ENCODE data around the gene OR2F1.
A peak's percentile ranks its signal among the peaks of the same experiment; 100 is the strongest.

The OR2F1 gene, protein sequence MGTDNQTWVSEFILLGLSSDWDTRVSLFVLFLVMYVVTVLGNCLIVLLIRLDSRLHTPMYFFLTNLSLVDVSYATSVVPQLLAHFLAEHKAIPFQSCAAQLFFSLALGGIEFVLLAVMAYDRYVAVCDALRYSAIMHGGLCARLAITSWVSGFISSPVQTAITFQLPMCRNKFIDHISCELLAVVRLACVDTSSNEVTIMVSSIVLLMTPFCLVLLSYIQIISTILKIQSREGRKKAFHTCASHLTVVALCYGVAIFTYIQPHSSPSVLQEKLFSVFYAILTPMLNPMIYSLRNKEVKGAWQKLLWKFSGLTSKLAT

DNA sequence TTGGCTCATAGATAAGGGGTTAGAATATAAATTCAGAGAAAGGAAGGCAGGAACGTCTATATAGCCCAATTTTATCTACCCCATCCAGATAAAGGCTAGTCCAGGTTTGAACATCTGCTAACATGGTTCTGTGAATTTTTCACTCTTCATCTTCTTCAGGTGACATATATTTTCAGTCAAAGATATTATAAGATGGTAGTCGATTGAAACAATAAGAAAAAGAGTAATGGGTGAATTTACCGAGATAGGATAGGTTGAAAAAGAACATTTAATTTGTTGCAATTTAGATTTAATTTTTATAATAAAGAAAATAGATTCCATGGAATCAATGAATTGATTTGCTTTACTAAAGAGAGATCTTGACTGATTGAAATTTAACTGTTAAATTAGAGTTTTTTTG lies at the start of gene OR2F1:
Gene OR2F1, plus strand, starts transcription at position 301 of the 400 bp plus-strand sequence. CDS start 5,127 bp downstream, outside the sequence.
- TF ChIP-seq ZFX (IDR thresholded peaks at IDR 0.05; ENCODE audit: borderline replicate concordance) = no peak
- TF ChIP-seq, protein P1, sequence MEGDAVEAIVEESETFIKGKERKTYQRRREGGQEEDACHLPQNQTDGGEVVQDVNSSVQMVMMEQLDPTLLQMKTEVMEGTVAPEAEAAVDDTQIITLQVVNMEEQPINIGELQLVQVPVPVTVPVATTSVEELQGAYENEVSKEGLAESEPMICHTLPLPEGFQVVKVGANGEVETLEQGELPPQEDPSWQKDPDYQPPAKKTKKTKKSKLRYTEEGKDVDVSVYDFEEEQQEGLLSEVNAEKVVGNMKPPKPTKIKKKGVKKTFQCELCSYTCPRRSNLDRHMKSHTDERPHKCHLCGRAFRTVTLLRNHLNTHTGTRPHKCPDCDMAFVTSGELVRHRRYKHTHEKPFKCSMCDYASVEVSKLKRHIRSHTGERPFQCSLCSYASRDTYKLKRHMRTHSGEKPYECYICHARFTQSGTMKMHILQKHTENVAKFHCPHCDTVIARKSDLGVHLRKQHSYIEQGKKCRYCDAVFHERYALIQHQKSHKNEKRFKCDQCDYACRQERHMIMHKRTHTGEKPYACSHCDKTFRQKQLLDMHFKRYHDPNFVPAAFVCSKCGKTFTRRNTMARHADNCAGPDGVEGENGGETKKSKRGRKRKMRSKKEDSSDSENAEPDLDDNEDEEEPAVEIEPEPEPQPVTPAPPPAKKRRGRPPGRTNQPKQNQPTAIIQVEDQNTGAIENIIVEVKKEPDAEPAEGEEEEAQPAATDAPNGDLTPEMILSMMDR (IDR thresholded peaks at IDR 0.05) = no peak
- no peak within 1 kb of the TSS for H3K27ac ChIP-seq

DNA sequence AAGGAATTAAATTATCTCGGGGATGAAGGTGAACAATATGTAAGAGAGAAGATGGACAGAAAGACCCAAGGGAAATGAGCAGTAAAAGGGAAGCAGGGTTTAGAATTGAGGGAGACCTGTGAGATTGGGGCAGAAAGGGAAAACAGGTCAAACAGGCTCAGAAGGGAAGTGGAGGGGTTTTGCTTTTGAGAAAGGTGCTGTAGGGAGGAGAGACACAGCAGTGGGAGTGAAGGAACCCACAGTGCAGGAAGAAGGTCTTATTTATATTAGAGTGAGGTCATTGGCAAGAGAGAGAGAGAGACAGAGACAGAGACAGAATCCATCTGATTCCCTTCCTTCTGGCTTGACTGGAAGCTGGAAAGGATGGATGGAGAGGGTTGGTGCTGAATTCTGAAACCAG lies 49.1 kb upstream of the OR2F1 start:
- no peak for TF ChIP-seq ZFX (IDR thresholded peaks at IDR 0.05; ENCODE audit: borderline replicate concordance)
- TF ChIP-seq, protein P1 (IDR thresholded peaks at IDR 0.05) = no peak
- H3K27ac ChIP-seq = peak overlapping the region; percentile 48; the same call in 1 of the 2 replicates

DNA sequence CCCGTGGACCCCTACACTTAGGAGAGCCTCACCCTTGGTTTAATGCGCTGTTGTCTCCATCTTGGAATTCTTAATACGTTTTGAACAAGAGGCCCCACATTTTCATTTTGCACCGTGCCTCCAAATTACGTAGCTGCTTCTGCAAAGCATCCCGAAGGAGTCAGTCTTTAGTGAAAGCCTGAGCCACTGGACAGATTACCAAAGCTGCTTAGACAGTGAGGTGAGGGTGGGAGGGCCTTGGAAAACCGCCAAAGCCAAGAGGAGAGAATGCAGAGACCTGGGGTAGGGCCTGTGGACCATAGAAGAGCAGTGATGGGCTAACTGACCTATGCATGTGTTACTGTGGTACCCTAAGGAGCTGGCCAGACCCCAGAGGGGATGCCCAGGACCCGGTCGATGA lies 48.5 kb upstream of the OR2F1 start:
- TF ChIP-seq, protein P1 (IDR thresholded peaks at IDR 0.05) = no peak
- TF ChIP-seq ZFX (IDR thresholded peaks at IDR 0.05; ENCODE audit: borderline replicate concordance) = no peak
- no peak overlapping the region for H3K27ac ChIP-seq

DNA sequence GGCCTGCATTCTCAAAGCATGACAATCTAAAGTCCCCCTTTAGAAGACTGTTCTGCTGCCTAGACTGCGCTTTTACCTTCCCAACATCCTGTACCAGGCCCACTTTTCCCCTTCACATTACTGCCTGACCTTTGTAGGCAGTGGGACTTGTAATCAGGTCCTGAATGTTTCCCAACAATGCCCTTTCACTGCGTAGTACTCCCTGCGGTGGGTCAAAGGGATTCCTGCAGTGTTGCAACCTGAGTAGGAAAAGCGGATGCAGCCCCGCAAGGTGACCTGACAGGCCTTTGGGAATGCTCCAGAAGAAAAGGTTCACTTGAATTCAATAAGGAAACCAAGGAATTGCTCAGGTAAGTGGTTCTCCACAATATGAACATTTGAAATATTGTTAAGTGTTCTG lies 47.7 kb upstream of the OR2F1 start:
- no peak for TF ChIP-seq ZFX (IDR thresholded peaks at IDR 0.05; ENCODE audit: borderline replicate concordance)
- TF ChIP-seq, protein P1 (IDR thresholded peaks at IDR 0.05) = no peak
- H3K27ac ChIP-seq = no peak overlapping the region

DNA sequence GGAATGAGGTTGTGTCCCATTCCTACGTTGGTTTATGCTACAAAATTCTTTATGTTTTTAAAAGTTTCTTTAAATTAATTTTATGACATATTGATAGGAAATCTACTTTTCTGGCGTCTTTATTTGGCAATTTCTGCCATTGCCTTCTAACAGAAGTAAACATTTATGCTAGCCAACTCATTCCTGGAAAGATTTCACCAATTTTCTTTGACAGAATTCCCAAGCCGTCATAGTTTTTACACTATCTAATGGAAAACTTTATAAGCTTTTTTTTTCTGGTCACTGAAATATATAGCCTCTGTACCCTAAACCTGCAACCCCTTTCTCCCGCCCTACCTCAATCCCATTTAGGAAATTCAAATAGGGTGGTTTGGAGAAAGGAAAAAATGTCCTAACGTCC lies 46.5 kb upstream of the OR2F1 start:
- TF ChIP-seq, protein P1 (IDR thresholded peaks at IDR 0.05) = no peak
- no peak for TF ChIP-seq ZFX (IDR thresholded peaks at IDR 0.05; ENCODE audit: borderline replicate concordance)
- H3K27ac ChIP-seq = no peak overlapping the region

DNA sequence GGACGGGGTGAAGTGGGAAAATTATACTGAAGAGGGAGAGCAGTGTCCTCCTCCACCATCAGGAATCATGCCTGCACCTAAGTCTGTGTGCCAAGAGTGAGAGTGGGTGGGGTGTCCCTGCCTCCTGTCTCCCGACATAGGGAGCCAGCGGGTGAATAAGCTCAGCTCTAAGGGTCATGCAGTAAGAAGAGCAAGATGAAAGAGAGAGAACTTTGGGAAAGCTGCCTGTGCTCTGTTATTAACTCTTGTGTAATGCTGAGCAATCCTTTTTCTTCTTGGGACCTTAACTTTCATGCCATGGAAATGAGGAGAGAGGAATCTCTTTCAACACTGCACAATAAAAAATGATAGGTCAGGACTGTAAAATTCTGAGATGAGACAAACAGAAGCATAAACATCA lies 44.8 kb upstream of the OR2F1 start:
- no peak for TF ChIP-seq ZFX (IDR thresholded peaks at IDR 0.05; ENCODE audit: borderline replicate concordance)
- TF ChIP-seq, protein P1 (IDR thresholded peaks at IDR 0.05) = no peak
- H3K27ac ChIP-seq = no peak overlapping the region

DNA sequence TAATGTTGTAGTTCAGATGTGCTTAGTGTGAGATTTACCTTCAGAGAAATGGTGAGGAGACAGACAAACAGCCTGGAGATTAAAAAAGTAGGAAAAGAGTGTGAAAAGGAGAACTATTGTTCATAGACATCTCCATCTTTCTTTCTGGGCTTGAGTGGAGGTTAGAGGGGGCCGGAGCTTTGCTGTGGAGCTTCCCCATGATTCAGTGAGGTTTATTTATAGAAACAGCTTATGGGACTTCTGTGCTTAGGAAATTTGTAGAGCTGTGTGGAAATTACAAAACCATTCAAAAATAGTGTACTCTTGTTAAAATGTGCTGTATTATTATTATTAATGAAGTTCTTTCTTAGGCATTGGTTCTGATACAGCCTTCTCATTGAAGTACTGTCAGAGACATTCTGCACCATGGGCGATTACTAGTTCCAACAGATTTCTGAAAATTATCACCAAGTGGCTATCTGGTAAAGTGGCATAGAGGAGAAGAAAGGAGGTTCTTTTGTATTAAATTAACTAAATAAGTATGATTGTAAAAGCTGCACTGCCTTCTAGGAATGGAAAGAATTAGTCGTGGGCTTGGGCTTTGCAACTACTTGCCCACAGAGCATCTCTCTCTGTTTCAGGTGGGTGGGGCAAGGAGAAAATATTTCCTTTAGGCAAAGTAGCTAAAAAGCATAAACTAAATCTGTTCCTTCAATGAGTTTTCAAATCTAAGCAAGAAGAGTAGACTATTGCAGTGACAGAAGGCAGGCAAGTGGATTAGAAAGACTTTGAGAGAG lies 44.0 kb upstream of the OR2F1 start:
- TF ChIP-seq, protein P1 (IDR thresholded peaks at IDR 0.05) = no peak
- TF ChIP-seq ZFX (IDR thresholded peaks at IDR 0.05; ENCODE audit: borderline replicate concordance) = no peak
- no peak overlapping the region for H3K27ac ChIP-seq
